ENCODE data around the gene SYTL3.
"Not testable (repeated sequence)": the region's sequence is repeated elsewhere in the genome, so short reads cannot be mapped to it uniquely, and the experiment has no call there.

Gene SYTL3

GRCh38 chr6:158622545-158623190 lies 27.2 kb upstream of the SYTL3 start:
- no peak for DNase-seq

- DNase-seq, result no peak
Observed at GRCh38 chr6:158624684-158625682, 24.9 kb upstream of the SYTL3 start.

GRCh38 chr6:158625881-158626305 lies 24.0 kb upstream of the SYTL3 start:
- DNase-seq, result no peak

GRCh38 chr6:158626360-158627167 lies 23.3 kb upstream of the SYTL3 start:
- no peak for DNase-seq

- no peak for DNase-seq
Observed at GRCh38 chr6:158627168-158627939, 22.5 kb upstream of the SYTL3 start.

GRCh38 chr6:158627940-158628211 lies 22.0 kb upstream of the SYTL3 start:
- DNase-seq, result no peak

- no peak for DNase-seq
Observed at GRCh38 chr6:158628542-158628941, 21.3 kb upstream of the SYTL3 start.

- no peak for DNase-seq
Observed at GRCh38 chr6:158629367-158630221, 20.3 kb upstream of the SYTL3 start.

GRCh38 chr6:158630938-158631616 lies 18.8 kb upstream of the SYTL3 start:
- DNase-seq, result no peak

GRCh38 chr6:158631678-158632537 lies 17.9 kb upstream of the SYTL3 start:
- no peak for DNase-seq

GRCh38 chr6:158632538-158633119 lies 17.2 kb upstream of the SYTL3 start:
- DNase-seq, result not testable (repeated sequence)

GRCh38 chr6:158633127-158633526 lies 16.7 kb upstream of the SYTL3 start:
- DNase-seq, result no peak

GRCh38 chr6:158634695-158635426 lies 15.0 kb upstream of the SYTL3 start:
- no peak for DNase-seq

GRCh38 chr6:158635427-158636073 lies 14.3 kb upstream of the SYTL3 start:
- DNase-seq, result no peak

- no peak for DNase-seq
Observed at GRCh38 chr6:158636778-158637177, 13.1 kb upstream of the SYTL3 start.

GRCh38 chr6:158638324-158638854 lies 11.5 kb upstream of the SYTL3 start:
- no peak for DNase-seq

- DNase-seq, result no peak
Observed at GRCh38 chr6:158639056-158639455, 10.8 kb upstream of the SYTL3 start.

GRCh38 chr6:158640519-158640918 lies 9.3 kb upstream of the SYTL3 start:
- DNase-seq, result no peak
